ENCODE data around the gene PHLDB2.

DNA sequence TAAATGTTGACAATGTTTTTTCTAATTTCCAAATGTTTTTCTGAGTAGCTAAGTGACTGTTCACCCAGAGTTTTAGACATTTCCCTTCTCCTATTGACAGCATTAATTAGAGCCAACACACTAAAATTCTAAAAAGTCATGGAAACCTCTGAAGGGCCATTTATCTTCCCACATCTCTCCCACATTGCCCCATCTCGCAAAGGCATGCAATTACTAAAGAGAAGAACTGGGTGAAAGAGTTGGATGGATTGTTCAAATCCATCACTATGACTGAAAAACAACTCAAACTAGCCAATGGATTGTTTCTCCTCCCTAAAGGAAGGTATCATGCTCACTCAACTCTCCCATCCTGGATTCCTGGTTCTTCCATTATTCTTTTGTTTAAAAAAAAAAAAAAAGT lies 30.0 kb upstream of the PHLDB2 start:
- TF ChIP-seq, protein P1, sequence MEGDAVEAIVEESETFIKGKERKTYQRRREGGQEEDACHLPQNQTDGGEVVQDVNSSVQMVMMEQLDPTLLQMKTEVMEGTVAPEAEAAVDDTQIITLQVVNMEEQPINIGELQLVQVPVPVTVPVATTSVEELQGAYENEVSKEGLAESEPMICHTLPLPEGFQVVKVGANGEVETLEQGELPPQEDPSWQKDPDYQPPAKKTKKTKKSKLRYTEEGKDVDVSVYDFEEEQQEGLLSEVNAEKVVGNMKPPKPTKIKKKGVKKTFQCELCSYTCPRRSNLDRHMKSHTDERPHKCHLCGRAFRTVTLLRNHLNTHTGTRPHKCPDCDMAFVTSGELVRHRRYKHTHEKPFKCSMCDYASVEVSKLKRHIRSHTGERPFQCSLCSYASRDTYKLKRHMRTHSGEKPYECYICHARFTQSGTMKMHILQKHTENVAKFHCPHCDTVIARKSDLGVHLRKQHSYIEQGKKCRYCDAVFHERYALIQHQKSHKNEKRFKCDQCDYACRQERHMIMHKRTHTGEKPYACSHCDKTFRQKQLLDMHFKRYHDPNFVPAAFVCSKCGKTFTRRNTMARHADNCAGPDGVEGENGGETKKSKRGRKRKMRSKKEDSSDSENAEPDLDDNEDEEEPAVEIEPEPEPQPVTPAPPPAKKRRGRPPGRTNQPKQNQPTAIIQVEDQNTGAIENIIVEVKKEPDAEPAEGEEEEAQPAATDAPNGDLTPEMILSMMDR (conservative IDR thresholded peaks at IDR 0.05; ENCODE audit: low read length): no peak
- TF ChIP-seq EZH2phosphoT487 (IDR thresholded peaks at IDR 0.05; ENCODE audit: borderline replicate concordance, low read depth, low read length): no peak

All from OCI-LY7 (cell line).